Neural progenitor cell (in vitro differentiated cells): Measurements from ENCODE around the gene PLEKHA6.

Source experiments
- CTCF ChIP-seq: fragments of 200-600 bp; sonication (generic); IDR thresholded peaks from 2 replicates; pipeline ENCODE4 v1.5.1; 2017; ENCODE audit warnings: antibody characterized with exemption, mild to moderate bottlenecking
- EZH2 ChIP-seq: fragments of 200-600 bp; sonication (generic); IDR thresholded peaks from 2 replicates; pipeline ENCODE4 v1.6.1; 2017; ENCODE audit warnings: antibody characterized with exemption, mild to moderate bottlenecking, moderate library complexity
- EZH2phosphoT487 ChIP-seq: fragments of 200-600 bp; sonication (generic); IDR thresholded peaks from 2 replicates; pipeline ENCODE4 v1.6.1; 2017; ENCODE audit warnings: antibody characterized with exemption

DNA sequence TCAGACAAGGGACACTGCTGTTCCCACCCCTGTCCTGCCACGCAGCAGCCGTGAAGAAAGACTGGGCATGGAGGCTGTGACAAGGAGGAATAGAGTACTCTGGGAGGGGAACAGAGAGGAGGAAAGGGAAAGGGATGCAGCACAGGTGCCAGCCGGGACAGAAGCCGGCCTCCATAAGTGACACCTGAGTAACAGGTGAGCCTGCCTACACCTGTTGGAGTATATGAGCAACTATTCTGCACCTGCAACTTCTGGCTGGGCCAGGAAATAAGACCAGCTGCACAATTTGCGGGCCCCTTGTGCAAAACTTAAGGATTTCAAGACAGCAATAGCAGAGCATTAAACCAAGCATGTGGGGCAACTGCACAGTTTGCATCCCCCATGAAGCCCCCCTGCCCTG, 73.4 kb downstream of the PLEKHA6 start:
- TF ChIP-seq EZH2 (no peak), CTCF (no peak), EZH2phosphoT487 (no peak)
